Ovary (tissue), 3 donors: Measurements from ENCODE around the gene CFAP141.

ENCODE experiments used
- CTCF ChIP-seq, 3 donors: fragments of 450-650 bp in 2 of 3; fragments of 200-600 bp in 1 of 3; IDR thresholded peaks; one replicate each; pipeline versions ENCODE4 v1.5.1 to v1.8.0; 2016 to 2022; ENCODE audit warnings: antibody characterized with exemption in 3 of 3, mild to moderate bottlenecking in 1 of 3
- EP300 ChIP-seq: sonication (generic); formaldehyde crosslinking; IDR thresholded peaks from one replicate; pipeline ENCODE4 v1.6.1; 2017; ENCODE audit warnings: antibody characterized with exemption
- POLR2A ChIP-seq: fragments of 450-650 bp; IDR thresholded peaks from one replicate; pipeline ENCODE4 v1.6.1; 2017; ENCODE audit warnings: antibody characterized with exemption, mild to moderate bottlenecking, moderate library complexity
- donor health status: DM: no; HTN: no; CAD: no.

DNA sequence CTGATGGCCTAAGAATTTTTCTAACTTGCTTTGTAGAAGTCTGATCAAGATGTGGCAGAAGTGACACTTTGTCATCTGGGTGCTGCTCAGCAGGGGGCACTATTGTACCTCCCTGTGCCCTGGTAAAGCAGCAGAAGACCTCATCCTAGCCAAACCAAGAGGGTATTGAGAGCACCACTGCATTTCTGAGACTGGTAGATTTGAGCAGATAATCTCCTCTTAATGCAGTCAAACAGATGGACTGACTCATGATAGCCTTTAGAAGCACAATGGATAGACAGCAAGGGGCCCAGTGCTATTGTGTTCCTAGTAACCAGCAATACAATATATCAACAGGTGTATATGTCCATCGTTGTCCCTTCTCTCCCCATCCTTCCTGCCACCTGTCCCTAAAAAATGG is 20.0 kb downstream of the CFAP141 start:
- TF ChIP-seq CTCF (IDR thresholded peaks at IDR 0.05) (no peak), EP300 (no peak), POLR2A (no peak)
